Measurements from ENCODE around the gene MAPRE3.
A peak's percentile ranks its signal among the peaks of the same experiment; 100 is the strongest.

MAPRE3 gene

GRCh38 chr2:27003007-27003406, 32.6 kb downstream of the MAPRE3 start:
- DNase-seq: no peak
- intact Hi-C loops (cut with DNase I): no loop called here

- DNase-seq: peak in 1 of 42 donors; percentile 36
- intact Hi-C loops (cut with DNase I): no loop called here
These were observed 33.4 kb downstream of the MAPRE3 start for GRCh38 chr2:27003857-27004256.

- intact Hi-C loops (cut with DNase I): no loop called here
- no peak for DNase-seq
These were observed 36.4 kb downstream of the MAPRE3 start for GRCh38 chr2:27006602-27007415.

- no peak for DNase-seq
- intact Hi-C loops (cut with DNase I): no loop called here
These were observed 37.3 kb downstream of the MAPRE3 start for GRCh38 chr2:27007416-27008374.

- intact Hi-C loops (cut with DNase I): no loop called here
- no peak for DNase-seq
These were observed 38.2 kb downstream of the MAPRE3 start for GRCh38 chr2:27008678-27009077.

GRCh38 chr2:27009083-27009482, 38.6 kb downstream of the MAPRE3 start:
- intact Hi-C loops (cut with DNase I): no loop called here
- no peak for DNase-seq

- DNase-seq: no peak
- intact Hi-C loops (cut with DNase I): no loop called here
These were observed 39.3 kb downstream of the MAPRE3 start for GRCh38 chr2:27009716-27010115.

GRCh38 chr2:27010139-27010538, 39.7 kb downstream of the MAPRE3 start:
- DNase-seq: no peak
- intact Hi-C loops (cut with DNase I): no loop called here

- DNase-seq: no peak
- intact Hi-C loops (cut with DNase I): no loop called here
These were observed 43.3 kb downstream of the MAPRE3 start for GRCh38 chr2:27013738-27014137.

GRCh38 chr2:27014771-27015433, 44.5 kb downstream of the MAPRE3 start:
- DNase-seq: peak in 11 of 42 donors; percentile 12 to 51 (median 32)
- intact Hi-C loops (cut with DNase I): no loop called here

- intact Hi-C loops (cut with DNase I): loop anchor here (2.0 kb wide), 1 partner anchor 56 kb away; no protein-coding TSS in a partner anchor
- DNase-seq: peak in 41 of 42 donors; percentile 25 to 86 (median 65)
These were observed 46.4 kb downstream of the MAPRE3 start for GRCh38 chr2:27016801-27017325.

- intact Hi-C loops (cut with DNase I): no loop called here
- DNase-seq: peak in 1 of 42 donors; percentile 10
These were observed 47.7 kb downstream of the MAPRE3 start for GRCh38 chr2:27018142-27018541.

GRCh38 chr2:27019459-27019858, 49.0 kb downstream of the MAPRE3 start:
- intact Hi-C loops (cut with DNase I): no loop called here
- DNase-seq: no peak

GRCh38 chr2:27019931-27020855, 49.8 kb downstream of the MAPRE3 start:
- intact Hi-C loops (cut with DNase I): no loop called here
- DNase-seq: no peak

GRCh38 chr2:27021253-27022049, 51.0 kb downstream of the MAPRE3 start:
- intact Hi-C loops (cut with DNase I): no loop called here
- DNase-seq: no peak

GRCh38 chr2:27023740-27024139, 53.3 kb downstream of the MAPRE3 start:
- intact Hi-C loops (cut with DNase I): no loop called here
- no peak for DNase-seq

GRCh38 chr2:27024188-27024587, 53.8 kb downstream of the MAPRE3 start:
- no peak for DNase-seq

More at GRCh38 chr2:27024188-27024587, 53.8 kb downstream of the MAPRE3 start:
- intact Hi-C loops (cut with DNase I): no loop called here

All from head of caudate nucleus (tissue), 42 donors.